ENCODE measurements around the gene LBHD1.
"Not testable (repeated sequence)": the region's sequence is repeated elsewhere in the genome, so short reads cannot be mapped to it uniquely, and the experiment has no call there.

The LBHD1 gene

GRCh38 chr11:62622476-62623089 is 49.5 kb downstream of the LBHD1 start:
- Histone ChIP-seq H3K9me3 (no peaks in the 10 kb centered on the region), H3K4me3 (ENCODE audit: low read depth in 1 of 2, low read length in 1 of 2) (peak overlapping the region; percentile 71 to 73), H3K36me3 (peaks cover 30% of the 10 kb centered on the region), H3K4me1 (ENCODE audit: control insufficient read depth in 1 of 2, insufficient read depth in 1 of 2, low read depth in 1 of 2, low read length in 1 of 2) (peaks cover 19 to 22% of the 10 kb centered on the region in 2 experiments), H3K27ac (peak overlapping the region; percentile 88), H3K27me3 (no peaks in the 10 kb centered on the region)
- TF ChIP-seq, protein P1, sequence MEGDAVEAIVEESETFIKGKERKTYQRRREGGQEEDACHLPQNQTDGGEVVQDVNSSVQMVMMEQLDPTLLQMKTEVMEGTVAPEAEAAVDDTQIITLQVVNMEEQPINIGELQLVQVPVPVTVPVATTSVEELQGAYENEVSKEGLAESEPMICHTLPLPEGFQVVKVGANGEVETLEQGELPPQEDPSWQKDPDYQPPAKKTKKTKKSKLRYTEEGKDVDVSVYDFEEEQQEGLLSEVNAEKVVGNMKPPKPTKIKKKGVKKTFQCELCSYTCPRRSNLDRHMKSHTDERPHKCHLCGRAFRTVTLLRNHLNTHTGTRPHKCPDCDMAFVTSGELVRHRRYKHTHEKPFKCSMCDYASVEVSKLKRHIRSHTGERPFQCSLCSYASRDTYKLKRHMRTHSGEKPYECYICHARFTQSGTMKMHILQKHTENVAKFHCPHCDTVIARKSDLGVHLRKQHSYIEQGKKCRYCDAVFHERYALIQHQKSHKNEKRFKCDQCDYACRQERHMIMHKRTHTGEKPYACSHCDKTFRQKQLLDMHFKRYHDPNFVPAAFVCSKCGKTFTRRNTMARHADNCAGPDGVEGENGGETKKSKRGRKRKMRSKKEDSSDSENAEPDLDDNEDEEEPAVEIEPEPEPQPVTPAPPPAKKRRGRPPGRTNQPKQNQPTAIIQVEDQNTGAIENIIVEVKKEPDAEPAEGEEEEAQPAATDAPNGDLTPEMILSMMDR (IDR thresholded peaks at IDR 0.05) = no peak

GRCh38 chr11:62621567-62622470 is 50.2 kb downstream of the LBHD1 start, which contains the start of gene B3GAT3:
Gene B3GAT3, minus strand, starts transcription at chr11:62621986. Its CDS starts 39 bp downstream, at chr11:62621947.
- no peaks in the 10 kb centered on the region for H3K27me3 ChIP-seq
- H3K36me3 ChIP-seq = peaks cover 25% of the 10 kb centered on the region
- TF ChIP-seq, protein P1 (IDR thresholded peaks at IDR 0.05) = peak; percentile 82
- H3K4me1 ChIP-seq (ENCODE audit: control insufficient read depth in 1 of 2, insufficient read depth in 1 of 2, low read depth in 1 of 2, low read length in 1 of 2) = peaks cover 19 to 22% of the 10 kb centered on the region in 2 experiments
- H3K9me3 ChIP-seq = no peaks in the 10 kb centered on the region
- peak within 1 kb of the TSS; percentile 88 for H3K27ac ChIP-seq
- peak within 1 kb of the TSS; percentile 71 to 73 for H3K4me3 ChIP-seq (ENCODE audit: low read depth in 1 of 2, low read length in 1 of 2)

GRCh38 chr11:62621027-62621566 is 51.0 kb downstream of the LBHD1 start:
- TF ChIP-seq, protein P1 (IDR thresholded peaks at IDR 0.05) = no peak
- H3K27ac ChIP-seq = peak overlapping the region; percentile 88
- H3K27me3 ChIP-seq = no peaks in the 10 kb centered on the region
- peaks cover 23% of the 10 kb centered on the region for H3K36me3 ChIP-seq
- no peaks in the 10 kb centered on the region for H3K9me3 ChIP-seq
- peak overlapping the region; percentile 71 to 73 for H3K4me3 ChIP-seq (ENCODE audit: low read depth in 1 of 2, low read length in 1 of 2)
- H3K4me1 ChIP-seq (ENCODE audit: control insufficient read depth in 1 of 2, insufficient read depth in 1 of 2, low read depth in 1 of 2, low read length in 1 of 2) = peaks cover 19 to 22% of the 10 kb centered on the region in 2 experiments

GRCh38 chr11:62616957-62617356 is 55.1 kb downstream of the LBHD1 start:
- not testable (repeated sequence) for H3K4me3 ChIP-seq (ENCODE audit: low read depth in 1 of 2, low read length in 1 of 2)
- Histone ChIP-seq H3K4me1 (ENCODE audit: control insufficient read depth in 1 of 2, insufficient read depth in 1 of 2, low read depth in 1 of 2, low read length in 1 of 2) (peaks cover 34 to 38% of the 10 kb centered on the region in 2 experiments), H3K36me3 (peaks cover 15% of the 10 kb centered on the region)

DNA sequence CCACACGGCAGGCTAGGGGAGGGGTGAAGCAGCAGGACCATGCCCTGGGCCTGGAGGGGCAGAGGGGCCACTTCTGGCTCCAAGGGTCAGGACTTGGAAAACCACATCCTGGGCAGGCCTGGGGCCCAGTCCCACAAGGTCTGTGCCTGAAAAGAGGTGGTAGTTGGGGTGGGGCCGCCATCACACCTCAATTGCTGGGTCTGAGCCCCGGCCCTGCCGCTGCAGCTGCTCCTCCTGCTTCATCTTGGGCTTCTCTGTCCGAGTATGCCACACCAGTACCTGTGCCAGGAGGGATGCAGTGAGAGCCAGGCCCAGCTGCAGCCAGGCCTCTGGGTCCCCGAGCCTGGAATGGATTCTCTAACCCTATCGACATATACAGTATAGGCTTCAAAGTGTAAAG is 56.5 kb downstream of the LBHD1 start:
- H3K4me1 ChIP-seq (ENCODE audit: control insufficient read depth in 1 of 2, insufficient read depth in 1 of 2, low read depth in 1 of 2, low read length in 1 of 2) = peaks cover 32 to 37% of the 10 kb centered on the region in 2 experiments
- H3K4me3 ChIP-seq (ENCODE audit: low read depth in 1 of 2, low read length in 1 of 2) = no peak overlapping the region
- no peaks in the 10 kb centered on the region for H3K9me3 ChIP-seq
- no peak overlapping the region for H3K27ac ChIP-seq
- peaks cover 15% of the 10 kb centered on the region for H3K36me3 ChIP-seq
- no peaks in the 10 kb centered on the region for H3K27me3 ChIP-seq
- TF ChIP-seq, protein P1 (IDR thresholded peaks at IDR 0.05) = no peak

More at GRCh38 chr11:62616957-62617356, 55.1 kb downstream of the LBHD1 start:
- H3K27me3 ChIP-seq, H3K27ac ChIP-seq, H3K9me3 ChIP-seq: not testable (repeated sequence)

Measured in neutrophil (primary cell).